DND-41 (cell line): ENCODE data around the gene PLA2G12B.

ENCODE experiments used
- EZH2 ChIP-seq: IDR thresholded peaks from 3 replicates; pipeline ENCODE4 v1.6.1; 2012; ENCODE audit warnings: borderline replicate concordance, low read depth, mild to moderate bottlenecking, moderate library complexity, low read length, inconsistent platforms; ENCODE audit not compliant: severe bottlenecking
- TF ChIP-seq, protein P1 (sequence below): IDR thresholded peaks from 2 replicates; pipeline ENCODE4 v1.5.1; 2012; ENCODE audit warnings: borderline replicate concordance, low read length, moderate library complexity, mild to moderate bottlenecking; ENCODE audit not compliant: poor library complexity, severe bottlenecking; ENCODE audit errors: extremely low read depth

DNA sequence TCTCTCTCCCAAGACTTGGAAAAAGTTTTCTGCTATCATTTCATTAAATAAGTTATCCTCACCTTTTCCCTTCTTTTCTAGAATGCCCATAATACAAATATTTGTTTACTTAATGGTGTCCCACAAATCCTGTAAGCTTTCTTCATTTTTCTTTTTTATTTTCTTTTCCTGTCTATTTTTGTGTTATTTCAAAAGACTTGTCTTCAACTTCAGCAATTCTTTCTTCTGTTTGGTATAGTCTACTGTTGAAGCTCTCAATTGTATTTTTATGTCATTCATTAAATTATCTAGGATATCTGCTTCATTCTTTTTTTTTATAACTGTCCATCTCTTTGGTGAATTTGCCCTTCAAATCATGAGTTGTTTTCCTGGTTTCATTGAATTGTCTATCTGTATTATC lies 25.1 kb upstream of the PLA2G12B start:
- TF ChIP-seq, protein P1, sequence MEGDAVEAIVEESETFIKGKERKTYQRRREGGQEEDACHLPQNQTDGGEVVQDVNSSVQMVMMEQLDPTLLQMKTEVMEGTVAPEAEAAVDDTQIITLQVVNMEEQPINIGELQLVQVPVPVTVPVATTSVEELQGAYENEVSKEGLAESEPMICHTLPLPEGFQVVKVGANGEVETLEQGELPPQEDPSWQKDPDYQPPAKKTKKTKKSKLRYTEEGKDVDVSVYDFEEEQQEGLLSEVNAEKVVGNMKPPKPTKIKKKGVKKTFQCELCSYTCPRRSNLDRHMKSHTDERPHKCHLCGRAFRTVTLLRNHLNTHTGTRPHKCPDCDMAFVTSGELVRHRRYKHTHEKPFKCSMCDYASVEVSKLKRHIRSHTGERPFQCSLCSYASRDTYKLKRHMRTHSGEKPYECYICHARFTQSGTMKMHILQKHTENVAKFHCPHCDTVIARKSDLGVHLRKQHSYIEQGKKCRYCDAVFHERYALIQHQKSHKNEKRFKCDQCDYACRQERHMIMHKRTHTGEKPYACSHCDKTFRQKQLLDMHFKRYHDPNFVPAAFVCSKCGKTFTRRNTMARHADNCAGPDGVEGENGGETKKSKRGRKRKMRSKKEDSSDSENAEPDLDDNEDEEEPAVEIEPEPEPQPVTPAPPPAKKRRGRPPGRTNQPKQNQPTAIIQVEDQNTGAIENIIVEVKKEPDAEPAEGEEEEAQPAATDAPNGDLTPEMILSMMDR, result no peak
- no peak for TF ChIP-seq EZH2
